MCF 10A (cell line): ENCODE measurements around the gene SAA4. TPM values are rescaled to one million over a fixed set of nuclear protein-coding genes. Genes with fewer than 3 reads are reported as not detected.
"Not testable (repeated sequence)": the region's sequence is repeated elsewhere in the genome, so short reads cannot be mapped to it uniquely, and the experiment has no call there.

Experiments used
- BruUV-seq: library from RNA; stranded (reverse); fragments of 400-500 nt; replicated peaks from 2 replicates; lab custom pipeline; 2021; lab: Mats Ljungman, UMichigan
- CTCF ChIA-PET: fragments of 300-600 bp; sonication (Branson Sonifier 250); formaldehyde crosslinking; extraction: SDS; loops from one replicate; lab custom pipeline; 2021; ENCODE audit warnings: antibody characterized with exemption, inconsistent platforms; lab: Yijun Ruan, JAX
- POLR2A ChIA-PET: fragments of 300-600, 350-650 bp; sonication (Branson Sonifier 250); formaldehyde crosslinking; extraction: SDS; loops from one replicate; lab custom pipeline; 2020; ENCODE audit warnings: antibody characterized with exemption, inconsistent platforms; lab: Yijun Ruan, JAX
- DNase-seq: peaks from one replicate; pipeline ENCODE4 v3.0.0-alpha.2; 2018; ENCODE audit not compliant: unreplicated experiment
- H3K27ac Mint-ChIP-seq: one replicate; pipeline ENCODE4 v1.8.0; 2022; ENCODE audit warnings: mild to moderate bottlenecking, low read depth, mixed read lengths; ENCODE audit not compliant: unreplicated experiment
- H3K27me3 Mint-ChIP-seq: one replicate; pipeline ENCODE4 v1.8.0; 2022; ENCODE audit warnings: mixed read lengths; ENCODE audit not compliant: insufficient read depth, unreplicated experiment
- H3K36me3 Mint-ChIP-seq: one replicate; pipeline ENCODE4 v1.8.0; 2022; ENCODE audit warnings: mild to moderate bottlenecking, moderate library complexity, mixed read lengths; ENCODE audit not compliant: insufficient read depth, unreplicated experiment
- H3K4me1 Mint-ChIP-seq: one replicate; pipeline ENCODE4 v1.8.0; 2022; ENCODE audit warnings: mixed read lengths; ENCODE audit not compliant: insufficient read depth, unreplicated experiment
- H3K4me3 Mint-ChIP-seq: one replicate; pipeline ENCODE4 v1.8.0; 2022; ENCODE audit warnings: mild to moderate bottlenecking, moderate library complexity, mixed read lengths; ENCODE audit not compliant: unreplicated experiment
- H3K9me3 Mint-ChIP-seq: one replicate; pipeline ENCODE4 v1.8.0; 2022; ENCODE audit warnings: mixed read lengths; ENCODE audit not compliant: unreplicated experiment
- intact Hi-C: fragments of 100-400 bp; cut with micrococcal nuclease; formaldehyde crosslinking; loops from 2 replicates; pipeline ENCODE4 v1.14.1; 2022
- total RNA-seq: library from RNA; stranded (reverse); gene quantifications from 2 replicates; pipeline ENCODE4 v1.2.3, GENCODE V29; 2022
- TF ChIP-seq, protein P1 (sequence below): fragments of 200-600 bp; IDR thresholded peaks from one replicate; pipeline ENCODE4 v1.8.0; 2022; ENCODE audit warnings: antibody characterized with exemption, mild to moderate bottlenecking; ENCODE audit not compliant: unreplicated experiment

Gene SAA4
- total RNA-seq, 1 experiment from 2014 or later, result not detected

DNA sequence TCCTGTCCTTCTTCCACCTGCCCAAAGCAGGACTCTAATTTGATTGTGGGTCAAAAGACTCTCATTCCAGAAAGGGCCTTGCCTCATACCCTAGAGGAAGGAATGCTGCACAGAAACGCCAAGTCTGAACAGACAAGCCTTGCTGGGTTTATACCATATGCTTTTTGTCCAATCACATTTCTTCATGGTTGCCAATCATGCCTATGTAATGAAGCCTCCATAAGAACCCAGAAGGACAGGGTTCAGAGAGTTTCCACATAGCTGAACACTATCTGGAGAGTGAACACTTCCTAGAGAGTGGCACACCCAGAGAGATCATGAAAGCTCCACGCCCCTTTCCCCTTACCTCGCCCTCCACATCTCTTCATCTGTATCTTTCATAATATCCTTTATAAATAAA, 16.6 kb upstream of the SAA4 start:
- BruUV-seq, result no TSS peak
- TF ChIP-seq, protein P1, sequence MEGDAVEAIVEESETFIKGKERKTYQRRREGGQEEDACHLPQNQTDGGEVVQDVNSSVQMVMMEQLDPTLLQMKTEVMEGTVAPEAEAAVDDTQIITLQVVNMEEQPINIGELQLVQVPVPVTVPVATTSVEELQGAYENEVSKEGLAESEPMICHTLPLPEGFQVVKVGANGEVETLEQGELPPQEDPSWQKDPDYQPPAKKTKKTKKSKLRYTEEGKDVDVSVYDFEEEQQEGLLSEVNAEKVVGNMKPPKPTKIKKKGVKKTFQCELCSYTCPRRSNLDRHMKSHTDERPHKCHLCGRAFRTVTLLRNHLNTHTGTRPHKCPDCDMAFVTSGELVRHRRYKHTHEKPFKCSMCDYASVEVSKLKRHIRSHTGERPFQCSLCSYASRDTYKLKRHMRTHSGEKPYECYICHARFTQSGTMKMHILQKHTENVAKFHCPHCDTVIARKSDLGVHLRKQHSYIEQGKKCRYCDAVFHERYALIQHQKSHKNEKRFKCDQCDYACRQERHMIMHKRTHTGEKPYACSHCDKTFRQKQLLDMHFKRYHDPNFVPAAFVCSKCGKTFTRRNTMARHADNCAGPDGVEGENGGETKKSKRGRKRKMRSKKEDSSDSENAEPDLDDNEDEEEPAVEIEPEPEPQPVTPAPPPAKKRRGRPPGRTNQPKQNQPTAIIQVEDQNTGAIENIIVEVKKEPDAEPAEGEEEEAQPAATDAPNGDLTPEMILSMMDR, result no peak
- DNase-seq, result no peak
- intact Hi-C loops, result no loop called here
- CTCF ChIA-PET, result interaction anchor here (0.6 to 1.5 kb wide), 3 partner anchors 9 to 63 kb away, joined by 3 to 11 read pairs (median 4); no protein-coding TSS in a partner anchor
- H3K27me3 Mint-ChIP-seq, result no peaks in the 10 kb centered on the region
- POLR2A ChIA-PET, result interaction anchor here (0.6 to 0.9 kb wide), 2 partner anchors 12 to 57 kb away, joined by 3 read pairs; no protein-coding TSS in a partner anchor
- H3K4me3 Mint-ChIP-seq, result no peak overlapping the region
- no peaks in the 10 kb centered on the region for H3K36me3 Mint-ChIP-seq
- no peak overlapping the region for H3K27ac Mint-ChIP-seq
- H3K9me3 Mint-ChIP-seq, result no peaks in the 10 kb centered on the region
- peaks cover 19% of the 10 kb centered on the region for H3K4me1 Mint-ChIP-seq

DNA sequence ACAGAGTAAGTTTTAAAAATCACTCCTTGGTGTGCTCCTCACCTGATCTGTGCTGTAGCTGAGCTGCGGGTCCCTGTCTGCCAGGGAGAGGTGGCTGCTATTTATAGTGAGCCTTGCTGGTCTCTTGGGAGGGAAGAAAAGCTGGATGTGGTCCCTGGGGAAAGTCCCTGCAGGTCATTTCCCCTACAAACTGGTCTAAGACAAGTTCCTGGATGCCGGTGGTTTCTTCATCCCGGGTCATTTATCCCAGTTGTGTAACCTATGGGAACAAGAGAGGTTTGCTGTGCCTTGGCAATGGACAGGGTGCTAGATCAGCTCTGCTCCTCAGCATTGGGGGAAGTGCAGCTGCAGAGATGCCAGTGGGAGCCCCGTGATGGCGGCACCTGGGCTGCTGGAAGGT, 12.0 kb upstream of the SAA4 start, which contains the start of gene SAA2:
SAA2 (minus strand) TSS at position 108 of the 400 bp plus-strand sequence. CDS start 657 bp downstream, outside the sequence.
- no peak within 1 kb of the TSS for H3K27ac Mint-ChIP-seq
- BruUV-seq, result no TSS peak
- intact Hi-C loops, result loop anchor here (10.0 kb wide), 2 partner anchors 246 to 486 kb away; no protein-coding TSS in a partner anchor

DNA sequence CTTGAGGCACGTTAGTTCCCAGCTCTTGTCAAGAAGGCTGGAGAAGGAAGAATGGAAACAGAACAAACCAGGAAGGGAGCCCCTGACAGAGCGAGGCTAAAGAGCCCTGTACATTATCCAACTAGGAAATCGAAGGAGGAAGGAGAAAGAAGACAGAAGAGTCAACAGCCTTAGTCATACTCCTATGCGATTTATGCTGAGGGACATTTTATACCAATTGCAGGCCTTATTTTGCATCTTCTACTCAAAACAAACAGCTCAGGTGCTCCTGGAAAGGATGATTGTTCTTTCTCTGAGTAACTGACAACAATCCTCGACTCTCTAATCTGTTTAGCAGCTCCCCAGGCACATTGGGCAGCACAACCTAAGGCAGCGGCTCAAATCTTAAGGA, 10.6 kb upstream of the SAA4 start:
- H3K36me3 Mint-ChIP-seq, H3K27me3 Mint-ChIP-seq, DNase-seq, CTCF ChIA-PET, H3K9me3 Mint-ChIP-seq: not testable (repeated sequence)
- H3K4me1 Mint-ChIP-seq, result peaks cover 29% of the 10 kb centered on the region
- BruUV-seq, result TSS peak; percentile 82
- intact Hi-C loops, result loop anchor here (10.0 kb wide), 2 partner anchors 248 to 488 kb away; no protein-coding TSS in a partner anchor
- H3K4me3 Mint-ChIP-seq, result peak overlapping the region; percentile 52
- POLR2A ChIA-PET, result interaction anchor here (0.7 to 1.8 kb wide), 4 partner anchors 19 to 93 kb away, joined by 3 to 8 read pairs (median 4); partner anchors contain the start of genes GTF2H1, HPS5 and SAA1
- H3K27ac Mint-ChIP-seq, result peak overlapping the region; percentile 81

More for the DNA sequence above, 12.0 kb upstream of the SAA4 start, which contains the start of gene SAA2:
- POLR2A ChIA-PET, result interaction anchor here (0.8 to 1.3 kb wide), 4 partner anchors 17 to 147 kb away, joined by 3 to 6 read pairs (median 3); partner anchors contain the start of gene LDHA
- DNase-seq, result peak; percentile 85
- peaks cover 36% of the 10 kb centered on the region for H3K4me1 Mint-ChIP-seq
- CTCF ChIA-PET, result interaction anchor here (0.6 to 1.3 kb wide), 2 partner anchors 10 to 894 kb away, joined by 3 read pairs; no protein-coding TSS in a partner anchor
- H3K27me3 Mint-ChIP-seq, result no peaks in the 10 kb centered on the region
- peak within 1 kb of the TSS; percentile 36 for H3K4me3 Mint-ChIP-seq
- H3K36me3 Mint-ChIP-seq, result peaks cover 7% of the 10 kb centered on the region
- H3K9me3 Mint-ChIP-seq, result no peaks in the 10 kb centered on the region
- TF ChIP-seq, protein P1, result no peak

DNA sequence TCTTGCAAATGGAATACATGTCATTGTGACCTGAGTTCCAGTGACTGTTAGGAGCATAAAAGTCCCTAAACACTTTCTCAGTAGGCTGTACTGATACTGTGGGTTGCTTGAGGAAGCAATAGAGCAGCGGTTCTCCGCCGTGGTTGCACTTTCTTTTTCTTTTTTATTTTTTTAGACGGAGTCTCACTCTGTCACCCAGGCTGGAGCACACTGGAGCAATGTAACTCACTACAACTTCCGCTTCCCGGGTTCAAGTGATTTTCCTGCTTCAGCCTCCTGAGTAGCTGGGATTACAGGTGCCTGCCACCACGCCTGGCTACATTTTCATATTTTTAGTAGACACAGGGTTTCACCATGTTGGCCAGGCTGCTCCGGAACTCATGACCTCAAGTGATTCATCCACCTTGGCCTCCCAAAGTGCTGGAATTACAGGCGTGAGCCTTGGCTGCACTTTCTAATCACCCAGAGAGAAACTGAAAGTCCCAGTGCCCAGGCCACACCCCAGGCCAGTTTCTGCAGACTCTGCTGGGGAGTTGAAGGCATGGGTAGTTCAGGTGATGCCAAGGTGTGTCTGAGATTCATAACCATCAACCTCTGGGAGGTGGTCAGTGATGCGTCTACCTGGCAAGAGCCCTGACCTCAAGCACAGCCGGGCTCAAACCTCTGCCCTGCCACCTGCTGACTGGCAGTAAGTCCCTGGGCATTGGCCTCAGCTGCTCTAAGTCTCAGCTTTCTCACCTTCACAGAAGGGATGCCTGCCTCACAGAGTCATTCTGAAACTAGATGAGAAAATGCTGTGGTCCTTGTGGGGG, 10.0 kb upstream of the SAA4 start:
- H3K27me3 Mint-ChIP-seq, BruUV-seq, H3K36me3 Mint-ChIP-seq, H3K9me3 Mint-ChIP-seq: not testable (repeated sequence)
- intact Hi-C loops, result loop anchor here (10.0 kb wide), 2 partner anchors 248 to 488 kb away; no protein-coding TSS in a partner anchor
- peak; percentile 42 for DNase-seq
- ChIA-PET POLR2A (interaction anchor here (0.7 to 1.8 kb wide), 5 partner anchors 19 to 94 kb away, joined by 3 to 8 read pairs (median 4); partner anchors contain the start of genes GTF2H1, HPS5 and SAA1), CTCF (interaction anchor here (0.6 to 0.7 kb wide), 3 partner anchors 74 to 519 kb away, joined by 3 to 4 read pairs (median 3); no protein-coding TSS in a partner anchor)
- peaks cover 29% of the 10 kb centered on the region for H3K4me1 Mint-ChIP-seq
- peak overlapping the region; percentile 52 for H3K4me3 Mint-ChIP-seq
- H3K27ac Mint-ChIP-seq, result peak overlapping the region; percentile 81
